GM23338 (cell line): ENCODE measurements around the gene MRPS27.

Experiments
- CREB1 ChIP-seq: fragments of 250-450 bp; sonication (Bioruptor Pico); IDR thresholded peaks from 2 replicates; pipeline ENCODE4 v1.5.0; 2020; ENCODE audit warnings: low read depth, mild to moderate bottlenecking, moderate library complexity
- EZH2 ChIP-seq: fragments of 200-600 bp; sonication (generic); IDR thresholded peaks from one replicate; pipeline ENCODE4 v1.8.0; 2017; ENCODE audit warnings: antibody characterized with exemption, mild to moderate bottlenecking, low read depth; ENCODE audit not compliant: unreplicated experiment
- EZH2phosphoT487 ChIP-seq: fragments of 200-600 bp; sonication (generic); IDR thresholded peaks from one replicate; pipeline ENCODE4 v1.8.1; 2018; ENCODE audit warnings: antibody characterized with exemption; ENCODE audit not compliant: unreplicated experiment
- JUNB ChIP-seq: IDR thresholded peaks from one replicate; pipeline ENCODE4 v1.6.1; 2016; ENCODE audit warnings: antibody characterized with exemption; ENCODE audit not compliant: unreplicated experiment
- NANOG ChIP-seq: IDR thresholded peaks from 2 replicates; pipeline ENCODE4 v1.6.1; 2016; ENCODE audit warnings: antibody characterized with exemption, borderline replicate concordance
- POLR2AphosphoS5 ChIP-seq: IDR thresholded peaks from 2 replicates; pipeline ENCODE4 v1.6.1; 2016; ENCODE audit warnings: antibody characterized with exemption, low read depth
- STAT1 ChIP-seq: IDR thresholded peaks from one replicate; pipeline ENCODE4 v1.6.1; 2016; ENCODE audit warnings: antibody characterized with exemption; ENCODE audit not compliant: unreplicated experiment
- ZNF114 ChIP-seq: fragments of 250-450 bp; sonication (Bioruptor Pico); IDR thresholded peaks from 2 replicates; pipeline ENCODE4 v1.5.0; 2020; ENCODE audit warnings: mild to moderate bottlenecking, moderate library complexity
- ZNF331 ChIP-seq: fragments of 250-450 bp; sonication (Bioruptor Pico); IDR thresholded peaks from 2 replicates; pipeline ENCODE4 v1.5.0; 2020; ENCODE audit warnings: low read depth, mild to moderate bottlenecking, moderate library complexity
- TF ChIP-seq, protein P1 (sequence below), 2 experiments: fragments of 200-600 bp in 1 of 2; sonication (generic) in 1 of 2; conservative IDR thresholded peaks; 2 replicates each; pipeline versions ENCODE4 v1.5.1 to v1.6.1; 2016 to 2017; ENCODE audit warnings: antibody characterized with exemption in 2 of 2, low read depth in 2 of 2, mild to moderate bottlenecking in 2 of 2, moderate library complexity in 1 of 2
- TF ChIP-seq, protein P2 (sequence below): IDR thresholded peaks from one replicate; pipeline ENCODE4 v1.6.1; 2018; ENCODE audit warnings: antibody characterized with exemption; ENCODE audit not compliant: unreplicated experiment
- TF ChIP-seq, protein P3 (sequence below): IDR thresholded peaks from 2 replicates; pipeline ENCODE4 v1.6.1; 2016; ENCODE audit warnings: antibody characterized with exemption
- TF ChIP-seq, protein P4 (sequence below): fragments of 250-450 bp; sonication (Bioruptor Pico); IDR thresholded peaks from 2 replicates; pipeline ENCODE4 v1.5.0; 2020; ENCODE audit warnings: mild to moderate bottlenecking, moderate library complexity

DNA sequence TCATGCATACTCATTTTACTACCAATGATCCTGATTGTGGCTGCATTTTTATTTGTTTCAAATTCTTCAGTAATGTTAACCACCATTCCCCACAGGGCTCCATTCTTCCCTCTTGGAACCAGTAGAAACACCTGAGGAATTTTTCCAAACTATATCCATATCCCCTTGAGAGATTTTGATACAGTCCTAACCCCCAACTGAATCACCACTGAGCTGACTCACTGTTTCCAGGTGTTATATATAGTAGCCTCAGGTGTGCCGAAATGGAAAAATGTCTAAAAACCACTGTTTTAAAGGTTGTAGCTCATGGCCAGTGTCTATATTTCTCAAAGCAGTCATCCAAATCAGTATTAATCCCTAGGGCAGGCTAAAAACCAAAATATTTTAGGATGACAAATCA, 85.2 kb downstream of the MRPS27 start:
- TF ChIP-seq EZH2 = no peak
- TF ChIP-seq, protein P1, sequence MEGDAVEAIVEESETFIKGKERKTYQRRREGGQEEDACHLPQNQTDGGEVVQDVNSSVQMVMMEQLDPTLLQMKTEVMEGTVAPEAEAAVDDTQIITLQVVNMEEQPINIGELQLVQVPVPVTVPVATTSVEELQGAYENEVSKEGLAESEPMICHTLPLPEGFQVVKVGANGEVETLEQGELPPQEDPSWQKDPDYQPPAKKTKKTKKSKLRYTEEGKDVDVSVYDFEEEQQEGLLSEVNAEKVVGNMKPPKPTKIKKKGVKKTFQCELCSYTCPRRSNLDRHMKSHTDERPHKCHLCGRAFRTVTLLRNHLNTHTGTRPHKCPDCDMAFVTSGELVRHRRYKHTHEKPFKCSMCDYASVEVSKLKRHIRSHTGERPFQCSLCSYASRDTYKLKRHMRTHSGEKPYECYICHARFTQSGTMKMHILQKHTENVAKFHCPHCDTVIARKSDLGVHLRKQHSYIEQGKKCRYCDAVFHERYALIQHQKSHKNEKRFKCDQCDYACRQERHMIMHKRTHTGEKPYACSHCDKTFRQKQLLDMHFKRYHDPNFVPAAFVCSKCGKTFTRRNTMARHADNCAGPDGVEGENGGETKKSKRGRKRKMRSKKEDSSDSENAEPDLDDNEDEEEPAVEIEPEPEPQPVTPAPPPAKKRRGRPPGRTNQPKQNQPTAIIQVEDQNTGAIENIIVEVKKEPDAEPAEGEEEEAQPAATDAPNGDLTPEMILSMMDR (conservative IDR thresholded peaks at IDR 0.05; ENCODE audit: low read depth in 2 of 2) = no peak
- TF ChIP-seq POLR2AphosphoS5 = no peak
- no peak for TF ChIP-seq CREB1
- no peak for TF ChIP-seq EZH2phosphoT487
- TF ChIP-seq, protein P2, sequence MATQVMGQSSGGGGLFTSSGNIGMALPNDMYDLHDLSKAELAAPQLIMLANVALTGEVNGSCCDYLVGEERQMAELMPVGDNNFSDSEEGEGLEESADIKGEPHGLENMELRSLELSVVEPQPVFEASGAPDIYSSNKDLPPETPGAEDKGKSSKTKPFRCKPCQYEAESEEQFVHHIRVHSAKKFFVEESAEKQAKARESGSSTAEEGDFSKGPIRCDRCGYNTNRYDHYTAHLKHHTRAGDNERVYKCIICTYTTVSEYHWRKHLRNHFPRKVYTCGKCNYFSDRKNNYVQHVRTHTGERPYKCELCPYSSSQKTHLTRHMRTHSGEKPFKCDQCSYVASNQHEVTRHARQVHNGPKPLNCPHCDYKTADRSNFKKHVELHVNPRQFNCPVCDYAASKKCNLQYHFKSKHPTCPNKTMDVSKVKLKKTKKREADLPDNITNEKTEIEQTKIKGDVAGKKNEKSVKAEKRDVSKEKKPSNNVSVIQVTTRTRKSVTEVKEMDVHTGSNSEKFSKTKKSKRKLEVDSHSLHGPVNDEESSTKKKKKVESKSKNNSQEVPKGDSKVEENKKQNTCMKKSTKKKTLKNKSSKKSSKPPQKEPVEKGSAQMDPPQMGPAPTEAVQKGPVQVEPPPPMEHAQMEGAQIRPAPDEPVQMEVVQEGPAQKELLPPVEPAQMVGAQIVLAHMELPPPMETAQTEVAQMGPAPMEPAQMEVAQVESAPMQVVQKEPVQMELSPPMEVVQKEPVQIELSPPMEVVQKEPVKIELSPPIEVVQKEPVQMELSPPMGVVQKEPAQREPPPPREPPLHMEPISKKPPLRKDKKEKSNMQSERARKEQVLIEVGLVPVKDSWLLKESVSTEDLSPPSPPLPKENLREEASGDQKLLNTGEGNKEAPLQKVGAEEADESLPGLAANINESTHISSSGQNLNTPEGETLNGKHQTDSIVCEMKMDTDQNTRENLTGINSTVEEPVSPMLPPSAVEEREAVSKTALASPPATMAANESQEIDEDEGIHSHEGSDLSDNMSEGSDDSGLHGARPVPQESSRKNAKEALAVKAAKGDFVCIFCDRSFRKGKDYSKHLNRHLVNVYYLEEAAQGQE = no peak
- TF ChIP-seq JUNB = no peak
- TF ChIP-seq, protein P3, sequence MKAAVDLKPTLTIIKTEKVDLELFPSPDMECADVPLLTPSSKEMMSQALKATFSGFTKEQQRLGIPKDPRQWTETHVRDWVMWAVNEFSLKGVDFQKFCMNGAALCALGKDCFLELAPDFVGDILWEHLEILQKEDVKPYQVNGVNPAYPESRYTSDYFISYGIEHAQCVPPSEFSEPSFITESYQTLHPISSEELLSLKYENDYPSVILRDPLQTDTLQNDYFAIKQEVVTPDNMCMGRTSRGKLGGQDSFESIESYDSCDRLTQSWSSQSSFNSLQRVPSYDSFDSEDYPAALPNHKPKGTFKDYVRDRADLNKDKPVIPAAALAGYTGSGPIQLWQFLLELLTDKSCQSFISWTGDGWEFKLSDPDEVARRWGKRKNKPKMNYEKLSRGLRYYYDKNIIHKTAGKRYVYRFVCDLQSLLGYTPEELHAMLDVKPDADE = no peak
- no peak for TF ChIP-seq STAT1
- TF ChIP-seq, protein P4, sequence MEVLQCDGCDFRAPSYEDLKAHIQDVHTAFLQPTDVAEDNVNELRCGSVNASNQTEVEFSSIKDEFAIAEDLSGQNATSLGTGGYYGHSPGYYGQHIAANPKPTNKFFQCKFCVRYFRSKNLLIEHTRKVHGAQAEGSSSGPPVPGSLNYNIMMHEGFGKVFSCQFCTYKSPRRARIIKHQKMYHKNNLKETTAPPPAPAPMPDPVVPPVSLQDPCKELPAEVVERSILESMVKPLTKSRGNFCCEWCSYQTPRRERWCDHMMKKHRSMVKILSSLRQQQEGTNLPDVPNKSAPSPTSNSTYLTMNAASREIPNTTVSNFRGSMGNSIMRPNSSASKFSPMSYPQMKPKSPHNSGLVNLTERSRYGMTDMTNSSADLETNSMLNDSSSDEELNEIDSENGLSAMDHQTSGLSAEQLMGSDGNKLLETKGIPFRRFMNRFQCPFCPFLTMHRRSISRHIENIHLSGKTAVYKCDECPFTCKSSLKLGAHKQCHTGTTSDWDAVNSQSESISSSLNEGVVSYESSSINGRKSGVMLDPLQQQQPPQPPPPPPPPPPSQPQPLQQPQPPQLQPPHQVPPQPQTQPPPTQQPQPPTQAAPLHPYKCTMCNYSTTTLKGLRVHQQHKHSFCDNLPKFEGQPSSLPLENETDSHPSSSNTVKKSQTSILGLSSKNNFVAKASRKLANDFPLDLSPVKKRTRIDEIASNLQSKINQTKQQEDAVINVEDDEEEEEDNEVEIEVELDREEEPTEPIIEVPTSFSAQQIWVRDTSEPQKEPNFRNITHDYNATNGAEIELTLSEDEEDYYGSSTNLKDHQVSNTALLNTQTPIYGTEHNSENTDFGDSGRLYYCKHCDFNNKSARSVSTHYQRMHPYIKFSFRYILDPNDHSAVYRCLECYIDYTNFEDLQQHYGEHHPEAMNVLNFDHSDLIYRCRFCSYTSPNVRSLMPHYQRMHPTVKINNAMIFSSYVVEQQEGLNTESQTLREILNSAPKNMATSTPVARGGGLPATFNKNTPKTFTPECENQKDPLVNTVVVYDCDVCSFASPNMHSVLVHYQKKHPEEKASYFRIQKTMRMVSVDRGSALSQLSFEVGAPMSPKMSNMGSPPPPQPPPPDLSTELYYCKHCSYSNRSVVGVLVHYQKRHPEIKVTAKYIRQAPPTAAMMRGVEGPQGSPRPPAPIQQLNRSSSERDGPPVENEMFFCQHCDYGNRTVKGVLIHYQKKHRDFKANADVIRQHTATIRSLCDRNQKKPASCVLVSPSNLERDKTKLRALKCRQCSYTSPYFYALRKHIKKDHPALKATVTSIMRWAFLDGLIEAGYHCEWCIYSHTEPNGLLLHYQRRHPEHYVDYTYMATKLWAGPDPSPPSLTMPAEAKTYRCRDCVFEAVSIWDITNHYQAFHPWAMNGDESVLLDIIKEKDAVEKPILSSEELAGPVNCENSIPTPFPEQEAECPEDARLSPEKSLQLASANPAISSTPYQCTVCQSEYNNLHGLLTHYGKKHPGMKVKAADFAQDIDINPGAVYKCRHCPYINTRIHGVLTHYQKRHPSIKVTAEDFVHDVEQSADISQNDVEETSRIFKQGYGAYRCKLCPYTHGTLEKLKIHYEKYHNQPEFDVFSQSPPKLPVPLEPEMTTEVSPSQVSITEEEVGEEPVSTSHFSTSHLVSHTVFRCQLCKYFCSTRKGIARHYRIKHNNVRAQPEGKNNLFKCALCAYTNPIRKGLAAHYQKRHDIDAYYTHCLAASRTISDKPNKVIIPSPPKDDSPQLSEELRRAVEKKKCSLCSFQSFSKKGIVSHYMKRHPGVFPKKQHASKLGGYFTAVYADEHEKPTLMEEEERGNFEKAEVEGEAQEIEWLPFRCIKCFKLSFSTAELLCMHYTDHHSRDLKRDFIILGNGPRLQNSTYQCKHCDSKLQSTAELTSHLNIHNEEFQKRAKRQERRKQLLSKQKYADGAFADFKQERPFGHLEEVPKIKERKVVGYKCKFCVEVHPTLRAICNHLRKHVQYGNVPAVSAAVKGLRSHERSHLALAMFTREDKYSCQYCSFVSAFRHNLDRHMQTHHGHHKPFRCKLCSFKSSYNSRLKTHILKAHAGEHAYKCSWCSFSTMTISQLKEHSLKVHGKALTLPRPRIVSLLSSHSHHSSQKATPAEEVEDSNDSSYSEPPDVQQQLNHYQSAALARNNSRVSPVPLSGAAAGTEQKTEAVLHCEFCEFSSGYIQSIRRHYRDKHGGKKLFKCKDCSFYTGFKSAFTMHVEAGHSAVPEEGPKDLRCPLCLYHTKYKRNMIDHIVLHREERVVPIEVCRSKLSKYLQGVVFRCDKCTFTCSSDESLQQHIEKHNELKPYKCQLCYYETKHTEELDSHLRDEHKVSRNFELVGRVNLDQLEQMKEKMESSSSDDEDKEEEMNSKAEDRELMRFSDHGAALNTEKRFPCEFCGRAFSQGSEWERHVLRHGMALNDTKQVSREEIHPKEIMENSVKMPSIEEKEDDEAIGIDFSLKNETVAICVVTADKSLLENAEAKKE = no peak
- TF ChIP-seq ZNF331 (CRISPR knock-in tag) = no peak
- no peak for TF ChIP-seq ZNF114 (CRISPR knock-in tag)
- no peak for TF ChIP-seq NANOG
